ENCODE data around the gene OOSP2. TPM values are rescaled to one million over a fixed set of nuclear protein-coding genes. Genes with fewer than 3 reads are reported as not detected.
A peak's percentile ranks its signal among the peaks of the same experiment; 100 is the strongest.

Gene OOSP2
- not detected in 2 replicates for total RNA-seq (2014; rRNA removed)
- Bru-seq, nascent RNA: not detected
- BruChase-seq, experiment 1, labeled RNA remaining after a 6-hour chase: not detected
- BruChase-seq, experiment 2, labeled RNA remaining after a 2-hour chase: percentile 14 among the genes with signal in this experiment
- long read RNA-seq: 0 reads

- H3K4me2 ChIP-seq (ENCODE audit: low read length): no peak within 1 kb of the TSS
- no peak within 1 kb of the TSS for H3K9ac ChIP-seq (ENCODE audit: low read length)
- H3F3A ChIP-seq (ENCODE audit: low read length, unreplicated experiment): no peaks in the 10 kb centered on the region
- ChIA-PET POLR2A (ENCODE audit: unreplicated experiment) (no interaction called here), CTCF (no interaction called here)
- DNase-seq (no peak), ATAC-seq (no peak)
- H3K27me3 ChIP-seq (ENCODE audit: low read length): no peaks in the 10 kb centered on the region
- H3K79me2 ChIP-seq (ENCODE audit: low read length): no peaks in the 10 kb centered on the region
- intact Hi-C loops (cut with micrococcal nuclease): no loop called here
- no peaks in the 10 kb centered on the region for H3K4me1 ChIP-seq (ENCODE audit: insufficient read depth, low read length)
- no peaks in the 10 kb centered on the region for H3K9me2 ChIP-seq (replicated peaks; ENCODE audit: low read length)
- no peaks in the 10 kb centered on the region for H3K9me3 ChIP-seq (ENCODE audit: low read length)
- H3K27ac ChIP-seq (ENCODE audit: low read length): no peak within 1 kb of the TSS
- H2AFZ ChIP-seq (ENCODE audit: low read length): no peak within 1 kb of the TSS
- no TSS peak for BruUV-seq (replicated peaks)
- no peaks in the 10 kb centered on the region for H3K36me3 ChIP-seq (ENCODE audit: low read depth, low read length)
- TF ChIP-seq EZH2phosphoT487 (IDR thresholded peaks at IDR 0.05; ENCODE audit: borderline replicate concordance, low read length) (no peak), EZH2 (IDR thresholded peaks at IDR 0.05; ENCODE audit: low read length, unreplicated experiment) (no peak)
- TF ChIP-seq, protein P1, sequence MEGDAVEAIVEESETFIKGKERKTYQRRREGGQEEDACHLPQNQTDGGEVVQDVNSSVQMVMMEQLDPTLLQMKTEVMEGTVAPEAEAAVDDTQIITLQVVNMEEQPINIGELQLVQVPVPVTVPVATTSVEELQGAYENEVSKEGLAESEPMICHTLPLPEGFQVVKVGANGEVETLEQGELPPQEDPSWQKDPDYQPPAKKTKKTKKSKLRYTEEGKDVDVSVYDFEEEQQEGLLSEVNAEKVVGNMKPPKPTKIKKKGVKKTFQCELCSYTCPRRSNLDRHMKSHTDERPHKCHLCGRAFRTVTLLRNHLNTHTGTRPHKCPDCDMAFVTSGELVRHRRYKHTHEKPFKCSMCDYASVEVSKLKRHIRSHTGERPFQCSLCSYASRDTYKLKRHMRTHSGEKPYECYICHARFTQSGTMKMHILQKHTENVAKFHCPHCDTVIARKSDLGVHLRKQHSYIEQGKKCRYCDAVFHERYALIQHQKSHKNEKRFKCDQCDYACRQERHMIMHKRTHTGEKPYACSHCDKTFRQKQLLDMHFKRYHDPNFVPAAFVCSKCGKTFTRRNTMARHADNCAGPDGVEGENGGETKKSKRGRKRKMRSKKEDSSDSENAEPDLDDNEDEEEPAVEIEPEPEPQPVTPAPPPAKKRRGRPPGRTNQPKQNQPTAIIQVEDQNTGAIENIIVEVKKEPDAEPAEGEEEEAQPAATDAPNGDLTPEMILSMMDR (conservative IDR thresholded peaks at IDR 0.05; ENCODE audit: low read depth, low read length): no peak
- H3K4me3 ChIP-seq (ENCODE audit: low read length): no peak within 1 kb of the TSS
- no peaks in the 10 kb centered on the region for H4K20me1 ChIP-seq (ENCODE audit: low read length)
Observed at GRCh38 chr11:60040109-60040508, at the start of gene OOSP2. OOSP2 (plus strand) TSS chr11:60040409; CDS start chr11:60040460, 51 bp downstream.

GRCh38 chr11:59990421-59990820, 49.8 kb upstream of the OOSP2 start:
- CTCF ChIA-PET: no interaction called here
- H3K36me3 ChIP-seq (ENCODE audit: low read depth, low read length): no peaks in the 10 kb centered on the region
- no TSS peak for BruUV-seq (replicated peaks)
- intact Hi-C loops (cut with micrococcal nuclease): no loop called here
- H3K4me3 ChIP-seq (ENCODE audit: low read length): no peak overlapping the region
- TF ChIP-seq, protein P1 (conservative IDR thresholded peaks at IDR 0.05; ENCODE audit: low read depth, low read length): no peak
- no peak for TF ChIP-seq EZH2phosphoT487 (IDR thresholded peaks at IDR 0.05; ENCODE audit: borderline replicate concordance, low read length)
- H3F3A ChIP-seq (ENCODE audit: low read length, unreplicated experiment): no peaks in the 10 kb centered on the region
- ATAC-seq (no peak), DNase-seq (no peak)
- no peak overlapping the region for H3K9ac ChIP-seq (ENCODE audit: low read length)
- no peaks in the 10 kb centered on the region for H3K79me2 ChIP-seq (ENCODE audit: low read length)
- POLR2A ChIA-PET (ENCODE audit: unreplicated experiment): no interaction called here
- no peaks in the 10 kb centered on the region for H3K9me3 ChIP-seq (ENCODE audit: low read length)
- H3K27ac ChIP-seq (ENCODE audit: low read length): no peak overlapping the region
- no peaks in the 10 kb centered on the region for H4K20me1 ChIP-seq (ENCODE audit: low read length)
- no peak overlapping the region for H2AFZ ChIP-seq (ENCODE audit: low read length)
- no peaks in the 10 kb centered on the region for H3K4me1 ChIP-seq (ENCODE audit: insufficient read depth, low read length)
- no peak overlapping the region for H3K4me2 ChIP-seq (ENCODE audit: low read length)
- no peaks in the 10 kb centered on the region for H3K9me2 ChIP-seq (replicated peaks; ENCODE audit: low read length)
- no peaks in the 10 kb centered on the region for H3K27me3 ChIP-seq (ENCODE audit: low read length)

GRCh38 chr11:59992425-59992824, 47.8 kb upstream of the OOSP2 start:
- Histone ChIP-seq H3K4me2 (ENCODE audit: low read length) (no peak overlapping the region), H3K4me3 (ENCODE audit: low read length) (no peak overlapping the region), H3K79me2 (ENCODE audit: low read length) (no peaks in the 10 kb centered on the region), H3K27me3 (ENCODE audit: low read length) (no peaks in the 10 kb centered on the region), H3K9me2 (replicated peaks; ENCODE audit: low read length) (no peaks in the 10 kb centered on the region), H3K27ac (ENCODE audit: low read length) (no peak overlapping the region), H3F3A (ENCODE audit: low read length, unreplicated experiment) (no peaks in the 10 kb centered on the region), H3K9ac (ENCODE audit: low read length) (no peak overlapping the region), H3K36me3 (ENCODE audit: low read depth, low read length) (no peaks in the 10 kb centered on the region), H3K9me3 (ENCODE audit: low read length) (no peaks in the 10 kb centered on the region), H3K4me1 (ENCODE audit: insufficient read depth, low read length) (peaks cover 4% of the 10 kb centered on the region), H4K20me1 (ENCODE audit: low read length) (no peaks in the 10 kb centered on the region), H2AFZ (ENCODE audit: low read length) (no peak overlapping the region)
- DNase-seq (no peak), ATAC-seq (no peak)
- no TSS peak for BruUV-seq (replicated peaks)
- intact Hi-C loops (cut with micrococcal nuclease): no loop called here
- ChIA-PET CTCF (no interaction called here), POLR2A (ENCODE audit: unreplicated experiment) (no interaction called here)
- TF ChIP-seq EZH2 (IDR thresholded peaks at IDR 0.05; ENCODE audit: low read length, unreplicated experiment) (no peak), EZH2phosphoT487 (IDR thresholded peaks at IDR 0.05; ENCODE audit: borderline replicate concordance, low read length) (no peak)
- TF ChIP-seq, protein P1 (conservative IDR thresholded peaks at IDR 0.05; ENCODE audit: low read depth, low read length): no peak

All from PC-3 (cell line).